Measurements from ENCODE around the gene FAM136A. TPM values are rescaled to one million over a fixed set of nuclear protein-coding genes. Genes with fewer than 3 reads are reported as not detected.

The FAM136A gene
- total RNA-seq (2014; rRNA removed; shearing (Covaris generic)), result 84.4 and 87.1 TPM in 2 replicates

- Histone ChIP-seq H3K4me3 (ENCODE audit: insufficient read depth, low read depth, low read length) (peak within 1 kb of the TSS; percentile 89), H3K27me3 (ENCODE audit: control insufficient read depth, insufficient read depth, low read length) (no peaks in the 10 kb centered on the region), H3K36me3 (replicated peaks; ENCODE audit: control insufficient read depth, insufficient read depth, low read length) (peaks cover 11% of the 10 kb centered on the region)
- DNase-seq, result peak; percentile 96
Observed at GRCh38 chr2:70301344-70302194, at the start of gene FAM136A. Gene FAM136A (minus strand): TSS chr2:70302067. CDS start chr2:70302011, 56 bp downstream.

DNA sequence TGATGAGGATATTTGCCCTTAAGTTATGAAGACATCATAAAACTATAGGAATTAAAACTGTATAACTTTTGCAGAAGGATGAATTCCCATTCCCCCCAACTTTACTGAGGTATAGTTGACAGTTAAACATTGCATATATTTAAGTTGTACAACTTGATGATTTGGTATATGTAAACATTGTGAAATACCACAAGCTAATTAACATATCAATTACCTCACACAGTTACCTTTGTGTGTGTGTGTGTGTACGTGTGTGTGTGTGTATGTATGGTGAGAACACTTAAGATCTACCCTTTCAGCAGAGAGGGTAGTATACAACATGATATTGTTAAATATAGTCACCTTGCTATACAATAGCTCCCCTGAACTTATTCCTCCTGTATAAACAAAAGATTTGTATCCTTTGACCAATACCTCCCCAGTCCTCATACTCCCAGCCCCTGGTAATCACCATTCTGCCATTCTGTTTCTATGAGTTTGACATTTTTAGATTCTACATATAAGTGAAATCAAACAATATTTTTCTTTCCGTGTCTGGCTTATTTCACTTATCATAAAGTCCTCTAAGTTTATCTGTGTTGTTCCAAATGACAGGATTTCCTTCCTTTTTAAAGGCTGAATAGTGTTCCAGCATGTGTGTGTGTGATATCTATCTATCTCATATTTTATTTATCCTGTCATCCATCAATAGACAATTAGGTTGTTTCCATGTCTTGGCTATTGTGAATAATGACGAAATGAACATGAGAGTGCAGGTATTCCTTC, 48.2 kb upstream of the FAM136A start:
- no peak for DNase-seq
- no peak overlapping the region for H3K4me3 ChIP-seq (ENCODE audit: insufficient read depth, low read depth, low read length)
- peaks cover 3% of the 10 kb centered on the region; the same call in 1 of the 2 replicates for H3K27me3 ChIP-seq (ENCODE audit: control insufficient read depth, insufficient read depth, low read length)
- H3K36me3 ChIP-seq (replicated peaks; ENCODE audit: control insufficient read depth, insufficient read depth, low read length), result no peaks in the 10 kb centered on the region

GRCh38 chr2:70347831-70348230, 46.0 kb upstream of the FAM136A start:
- Histone ChIP-seq H3K27me3 (ENCODE audit: control insufficient read depth, insufficient read depth, low read length) (peaks cover 3% of the 10 kb centered on the region; the same call in 1 of the 2 replicates), H3K36me3 (replicated peaks; ENCODE audit: control insufficient read depth, insufficient read depth, low read length) (no peaks in the 10 kb centered on the region), H3K4me3 (ENCODE audit: insufficient read depth, low read depth, low read length) (no peak overlapping the region)
- no peak for DNase-seq

- Histone ChIP-seq H3K36me3 (replicated peaks; ENCODE audit: control insufficient read depth, insufficient read depth, low read length) (no peaks in the 10 kb centered on the region), H3K27me3 (ENCODE audit: control insufficient read depth, insufficient read depth, low read length) (peaks cover 3% of the 10 kb centered on the region; the same call in 1 of the 2 replicates), H3K4me3 (ENCODE audit: insufficient read depth, low read depth, low read length) (no peak overlapping the region)
- DNase-seq, result no peak
Observed at GRCh38 chr2:70344195-70344594, 42.3 kb upstream of the FAM136A start.

DNA sequence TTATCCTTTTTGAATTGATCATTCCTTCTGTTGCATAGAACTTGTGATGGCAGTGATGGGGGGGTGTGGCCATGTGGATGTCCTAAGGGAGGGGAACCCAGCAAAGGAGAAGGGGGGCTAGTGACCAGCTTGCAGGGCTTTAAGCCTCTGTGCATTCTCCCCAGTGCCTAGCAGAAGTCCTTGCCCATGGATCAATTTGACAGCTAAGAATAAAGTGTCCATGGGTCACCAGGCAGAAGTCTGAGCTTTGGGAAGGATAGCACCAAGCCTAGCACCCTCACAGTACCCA, 39.6 kb upstream of the FAM136A start:
- DNase-seq, result no peak
- Histone ChIP-seq H3K4me3 (ENCODE audit: insufficient read depth, low read depth, low read length) (no peak overlapping the region), H3K36me3 (replicated peaks; ENCODE audit: control insufficient read depth, insufficient read depth, low read length) (no peaks in the 10 kb centered on the region), H3K27me3 (ENCODE audit: control insufficient read depth, insufficient read depth, low read length) (peaks cover 3% of the 10 kb centered on the region; the same call in 1 of the 2 replicates)

DNA sequence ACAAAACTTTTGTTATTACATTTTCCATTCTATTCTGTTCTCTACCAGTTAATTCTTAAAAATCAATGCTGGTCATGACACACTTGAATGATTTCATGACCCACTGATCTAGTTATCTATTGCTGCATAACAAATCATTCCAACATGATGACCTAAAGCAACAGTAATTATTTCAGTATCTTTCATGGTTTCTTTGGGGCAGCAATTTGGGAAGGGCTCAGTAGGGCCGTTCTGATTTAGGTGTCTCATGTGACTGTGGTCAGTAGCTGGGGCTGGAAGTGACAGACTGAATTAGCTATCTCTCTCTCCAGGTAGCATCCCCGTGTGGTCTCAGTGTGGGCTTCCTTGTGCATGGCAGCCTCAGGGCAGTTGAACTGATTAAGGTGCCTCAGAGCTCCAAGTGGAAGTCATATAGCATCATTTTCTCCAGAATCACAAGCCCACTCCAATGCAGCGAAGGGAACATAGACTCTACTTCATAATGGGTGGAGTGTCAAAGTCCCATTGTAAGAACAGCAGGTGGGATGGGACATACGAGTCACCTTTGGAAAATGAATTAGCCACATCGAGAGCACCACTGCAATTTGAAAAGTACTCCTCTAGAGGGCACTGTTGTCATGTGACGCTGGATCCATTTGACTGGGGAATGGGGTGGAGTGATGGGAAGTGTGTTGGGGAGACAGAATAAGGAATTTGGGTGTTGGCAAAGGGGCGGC, 39.1 kb upstream of the FAM136A start:
- Histone ChIP-seq H3K4me3 (ENCODE audit: insufficient read depth, low read depth, low read length) (no peak overlapping the region), H3K27me3 (ENCODE audit: control insufficient read depth, insufficient read depth, low read length) (peaks cover 3% of the 10 kb centered on the region; the same call in 1 of the 2 replicates), H3K36me3 (replicated peaks; ENCODE audit: control insufficient read depth, insufficient read depth, low read length) (no peaks in the 10 kb centered on the region)
- peak; percentile 84 for DNase-seq

GRCh38 chr2:70340075-70340474, 38.2 kb upstream of the FAM136A start:
- no peak overlapping the region for H3K4me3 ChIP-seq (ENCODE audit: insufficient read depth, low read depth, low read length)
- DNase-seq, result no peak
- no peaks in the 10 kb centered on the region for H3K36me3 ChIP-seq (replicated peaks; ENCODE audit: control insufficient read depth, insufficient read depth, low read length)
- H3K27me3 ChIP-seq (ENCODE audit: control insufficient read depth, insufficient read depth, low read length), result no peaks in the 10 kb centered on the region; the same call in 1 of the 2 replicates

GRCh38 chr2:70336552-70336951, 34.7 kb upstream of the FAM136A start:
- peak; percentile 39 for DNase-seq
- no peaks in the 10 kb centered on the region; the same call in 1 of the 2 replicates for H3K27me3 ChIP-seq (ENCODE audit: control insufficient read depth, insufficient read depth, low read length)

DNA sequence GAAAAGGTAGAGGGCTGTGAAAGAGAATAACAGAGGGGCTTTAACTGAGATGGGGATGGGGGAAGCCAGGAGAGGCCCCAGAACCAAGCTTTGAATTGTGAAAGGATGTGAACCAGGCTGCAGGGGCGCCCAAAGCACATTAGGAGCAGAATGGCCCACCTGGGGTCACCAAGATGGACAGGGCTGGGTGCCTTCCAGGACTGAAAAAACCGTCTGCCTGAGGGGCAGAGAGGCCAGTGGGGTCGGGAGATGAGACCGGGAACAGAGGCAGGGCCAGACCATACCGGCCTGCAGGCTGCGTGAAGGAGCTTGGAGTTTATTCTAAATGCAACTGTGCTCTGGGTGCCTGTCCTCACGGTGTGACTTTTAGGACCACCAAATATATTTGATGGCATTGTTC, 29.1 kb upstream of the FAM136A start:
- Histone ChIP-seq H3K4me3 (ENCODE audit: insufficient read depth, low read depth, low read length) (no peak overlapping the region), H3K36me3 (replicated peaks; ENCODE audit: control insufficient read depth, insufficient read depth, low read length) (no peaks in the 10 kb centered on the region), H3K27me3 (ENCODE audit: control insufficient read depth, insufficient read depth, low read length) (no peaks in the 10 kb centered on the region; the same call in 1 of the 2 replicates)
- peak; percentile 29 for DNase-seq

More at GRCh38 chr2:70336552-70336951, 34.7 kb upstream of the FAM136A start:
- Histone ChIP-seq H3K36me3 (replicated peaks; ENCODE audit: control insufficient read depth, insufficient read depth, low read length) (no peaks in the 10 kb centered on the region), H3K4me3 (ENCODE audit: insufficient read depth, low read depth, low read length) (no peak overlapping the region)

DNA sequence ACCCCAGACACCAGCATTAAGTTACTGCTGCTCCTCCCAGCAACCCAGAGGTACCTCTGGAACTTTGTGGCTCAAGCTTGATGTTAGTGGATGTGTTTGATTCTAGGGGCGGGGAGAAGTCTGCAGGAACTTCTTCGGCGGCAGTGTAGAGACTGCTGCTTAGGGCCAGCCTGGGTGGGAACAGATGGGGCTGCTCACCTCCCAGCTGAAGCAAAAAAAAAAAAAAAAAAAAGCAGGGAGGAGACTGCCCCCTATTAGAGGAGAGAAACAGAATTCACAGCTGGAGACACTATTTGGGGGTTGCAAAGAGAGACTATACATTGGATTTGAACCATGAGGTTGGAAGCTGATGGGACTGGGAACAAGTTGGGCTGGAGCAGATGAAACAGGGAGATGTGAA, 28.6 kb upstream of the FAM136A start:
- no peaks in the 10 kb centered on the region for H3K36me3 ChIP-seq (replicated peaks; ENCODE audit: control insufficient read depth, insufficient read depth, low read length)
- no peak overlapping the region for H3K4me3 ChIP-seq (ENCODE audit: insufficient read depth, low read depth, low read length)
- H3K27me3 ChIP-seq (ENCODE audit: control insufficient read depth, insufficient read depth, low read length), result no peaks in the 10 kb centered on the region; the same call in 1 of the 2 replicates
- DNase-seq, result no peak

DNA sequence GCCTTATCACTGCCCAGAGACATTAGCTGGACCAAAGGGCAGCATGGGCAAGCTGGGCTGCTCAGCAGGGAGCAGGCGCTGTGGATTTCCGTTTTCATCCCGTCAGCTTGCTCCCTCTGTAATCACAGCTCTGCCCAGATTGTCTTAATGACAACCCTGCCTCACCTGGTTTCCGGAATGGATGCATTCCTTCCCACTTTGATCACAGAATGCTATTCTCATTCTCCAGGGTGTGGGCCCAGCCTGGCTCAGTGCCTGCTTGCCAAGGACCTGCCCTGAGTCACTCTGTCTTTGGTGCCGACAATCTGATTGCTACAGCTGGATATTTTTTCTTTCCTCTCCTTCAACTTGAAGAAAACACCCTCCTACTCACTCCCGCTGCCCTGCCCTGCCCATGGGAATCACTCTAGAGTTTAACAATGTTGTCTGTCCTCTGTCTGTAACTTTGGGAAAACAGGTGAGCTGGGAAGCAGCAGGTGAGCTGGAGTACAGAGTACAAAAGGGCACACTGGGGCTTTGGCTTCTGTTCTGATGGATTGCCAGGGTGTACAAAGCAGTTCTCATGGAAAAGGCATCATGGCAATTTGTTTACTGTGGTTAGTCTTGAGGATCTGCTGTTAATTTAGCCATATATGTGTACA, 27.2 kb upstream of the FAM136A start:
- Histone ChIP-seq H3K36me3 (replicated peaks; ENCODE audit: control insufficient read depth, insufficient read depth, low read length) (no peaks in the 10 kb centered on the region), H3K27me3 (ENCODE audit: control insufficient read depth, insufficient read depth, low read length) (no peaks in the 10 kb centered on the region; the same call in 1 of the 2 replicates), H3K4me3 (ENCODE audit: insufficient read depth, low read depth, low read length) (no peak overlapping the region)
- DNase-seq, result peak; percentile 65

DNA sequence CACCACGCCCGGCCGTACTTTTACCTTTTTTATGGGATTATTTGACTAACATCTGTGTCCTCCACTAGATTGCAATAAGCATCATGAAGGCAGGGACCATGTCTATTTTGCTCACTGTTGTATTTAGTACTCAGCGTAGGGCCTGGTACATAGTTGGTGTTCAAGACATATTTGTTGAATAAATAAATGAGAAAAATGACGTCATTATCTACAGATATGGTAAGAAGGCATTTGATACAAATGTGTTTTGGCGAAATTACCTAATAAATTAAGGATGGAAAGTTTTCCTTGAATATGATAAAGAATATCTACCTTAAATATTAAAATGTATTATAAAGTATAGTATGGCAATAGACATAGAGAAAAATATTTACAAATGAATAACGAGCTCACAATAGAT, 24.0 kb upstream of the FAM136A start:
- no peaks in the 10 kb centered on the region; the same call in 1 of the 2 replicates for H3K27me3 ChIP-seq (ENCODE audit: control insufficient read depth, insufficient read depth, low read length)
- DNase-seq, result no peak
- no peak overlapping the region for H3K4me3 ChIP-seq (ENCODE audit: insufficient read depth, low read depth, low read length)
- H3K36me3 ChIP-seq (replicated peaks; ENCODE audit: control insufficient read depth, insufficient read depth, low read length), result no peaks in the 10 kb centered on the region

DNA sequence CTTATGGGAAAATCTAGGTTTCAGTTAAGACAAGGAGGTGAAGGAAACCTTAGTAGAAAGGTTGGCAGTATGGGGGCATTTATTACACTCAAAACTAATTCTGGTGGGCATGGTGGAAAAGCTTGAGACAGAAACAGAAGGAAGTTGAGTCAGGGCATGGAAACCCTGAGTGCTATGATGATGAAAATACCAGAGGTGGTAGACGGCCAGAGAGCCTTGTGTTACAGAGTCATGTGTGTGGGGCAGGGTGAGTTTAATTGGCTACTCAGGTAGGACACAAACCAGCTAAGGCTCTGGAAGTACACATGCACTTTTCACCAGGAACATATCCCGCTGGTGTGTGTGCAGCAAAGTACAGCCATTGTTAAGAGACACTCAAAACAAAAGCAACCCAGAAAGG, 20.7 kb upstream of the FAM136A start:
- no peak overlapping the region for H3K4me3 ChIP-seq (ENCODE audit: insufficient read depth, low read depth, low read length)
- no peak for DNase-seq
- no peaks in the 10 kb centered on the region for H3K36me3 ChIP-seq (replicated peaks; ENCODE audit: control insufficient read depth, insufficient read depth, low read length)
- no peaks in the 10 kb centered on the region for H3K27me3 ChIP-seq (ENCODE audit: control insufficient read depth, insufficient read depth, low read length)

DNA sequence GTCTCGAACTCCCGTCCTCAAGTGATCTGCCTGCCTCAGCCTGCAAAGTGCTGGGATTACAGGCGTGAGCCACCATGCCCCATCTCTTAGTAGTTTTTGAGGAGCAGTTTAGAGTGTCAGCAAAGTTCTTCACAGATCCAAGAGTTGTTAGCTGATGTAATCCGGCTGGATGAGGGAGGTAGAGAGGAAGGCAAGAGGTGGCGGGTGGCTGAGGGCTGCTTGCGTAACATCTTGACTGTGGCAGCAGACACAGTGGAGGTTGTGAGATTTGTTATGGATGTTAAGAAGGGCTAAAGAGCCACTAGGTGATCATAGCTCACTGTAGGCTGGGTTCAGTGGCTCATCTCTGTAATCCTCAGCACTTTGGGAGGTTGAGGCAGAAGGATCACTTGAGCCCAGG, 19.5 kb upstream of the FAM136A start:
- no peaks in the 10 kb centered on the region for H3K27me3 ChIP-seq (ENCODE audit: control insufficient read depth, insufficient read depth, low read length)
- no peak for DNase-seq
- H3K4me3 ChIP-seq (ENCODE audit: insufficient read depth, low read depth, low read length), result no peak overlapping the region
- H3K36me3 ChIP-seq (replicated peaks; ENCODE audit: control insufficient read depth, insufficient read depth, low read length), result no peaks in the 10 kb centered on the region
